K562 (cell line): ENCODE measurements around the gene ABCA7. TPM values are rescaled to one million over a fixed set of nuclear protein-coding genes. Genes with fewer than 3 reads are reported as not detected.

ENCODE experiments used
- ATAC-seq: fragments of 200-7000 bp; cut with Tn5 transposase; 3 replicates; pipeline ENCODE4 v1.9.1; 2020; ENCODE audit warnings: moderate library complexity
- BruUV-seq: library from RNA; stranded (reverse); fragments of 400-500 nt; replicated peaks from 2 replicates; lab custom pipeline; 2021; lab: Mats Ljungman, UMichigan
- CTCF ChIA-PET: fragments of 300-600 bp; formaldehyde crosslinking; extraction: SDS; loops from one replicate; lab custom pipeline; 2021; ENCODE audit warnings: low intra/inter-chr PET ratio; lab: Yijun Ruan, JAX
- POLR2A ChIA-PET: fragments of 300-600, 350-650 bp; sonication (Branson Sonifier 250); formaldehyde crosslinking; extraction: SDS; loops from one replicate; lab custom pipeline; 2021; ENCODE audit warnings: antibody characterized with exemption, inconsistent platforms; lab: Yijun Ruan, JAX
- DNase-seq, 4 experiments: peaks; one replicate each; pipeline versions ENCODE4 v3.0.0 to v3.0.0-alpha.2; 2011 to 2018; ENCODE audit warnings: low spot score in 3 of 4, mixed read lengths in 3 of 4; ENCODE audit errors: extremely low read depth in 1 of 4
- FAIRE-seq: peaks from 2 replicates; lab custom pipeline; 2011; peaks lifted over from hg19 to GRCh38; lab: Jason Lieb, UNC
- H2AFZ ChIP-seq: 2 replicates; pipeline ENCODE4 v1.6.0; 2011; ENCODE audit warnings: low read depth, low read length, control low read depth, inconsistent platforms
- H3K27ac ChIP-seq: fragments of 200-600 bp; 3 replicates; pipeline ENCODE4 v1.8.0; 2011; ENCODE audit warnings: low read depth, mild to moderate bottlenecking, control low read depth, inconsistent platforms, low read length, moderate library complexity, mixed read lengths; ENCODE audit errors: extremely low read depth
- H3K27me3 ChIP-seq, 2 experiments: fragments of 300-600 bp in 1 of 2; 2 replicates in 1 of 2; 3 replicates in 1 of 2; pipeline versions ENCODE4 v1.6.0 to v1.8.0; 2011; ENCODE audit warnings: inconsistent platforms in 2 of 2, low read length in 2 of 2, mild to moderate bottlenecking in 1 of 2, mixed read lengths in 1 of 2, moderate library complexity in 1 of 2; ENCODE audit not compliant: control insufficient read depth in 2 of 2, insufficient read depth in 2 of 2
- H3K36me3 ChIP-seq: fragments of 300-600 bp; 3 replicates; pipeline ENCODE4 v1.8.0; 2011; ENCODE audit warnings: mild to moderate bottlenecking, low read length, inconsistent platforms; ENCODE audit not compliant: control insufficient read depth, insufficient read depth
- H3K4me1 ChIP-seq, 2 experiments: fragments of 200-600 bp in 1 of 2; replicated peaks in 1 of 2; 2 replicates in 1 of 2; 3 replicates in 1 of 2; pipeline versions ENCODE4 v1.5.1 to v1.8.0; 2011; ENCODE audit warnings: inconsistent platforms in 2 of 2, low read length in 2 of 2, mild to moderate bottlenecking in 1 of 2, mixed read lengths in 1 of 2, moderate library complexity in 1 of 2; ENCODE audit not compliant: control insufficient read depth in 2 of 2, insufficient read depth in 2 of 2
- H3K4me2 ChIP-seq: 2 replicates; pipeline ENCODE4 v1.6.1; 2011; ENCODE audit warnings: low read length, control low read depth, inconsistent platforms, mixed read lengths; ENCODE audit not compliant: insufficient read depth
- H3K4me3 ChIP-seq: fragments of 200-600 bp; sonication (generic), shearing (Covaris generic); 2 replicates; pipeline ENCODE4 v1.5.1; 2016; ENCODE audit warnings: control low read depth, inconsistent platforms
- H3K79me2 ChIP-seq: fragments of 200-600 bp; 3 replicates; pipeline ENCODE4 v1.8.0; 2011; ENCODE audit warnings: low read length, inconsistent platforms; ENCODE audit not compliant: control insufficient read depth, insufficient read depth
- H3K9ac ChIP-seq, 2 experiments: 2 replicates each; pipeline versions ENCODE4 v1.6.0 to v1.6.1; 2011; ENCODE audit warnings: low read depth in 2 of 2, low read length in 2 of 2, control low read depth in 1 of 2, inconsistent platforms in 1 of 2, mild to moderate bottlenecking in 1 of 2, mixed read lengths in 1 of 2; ENCODE audit not compliant: insufficient read depth in 1 of 2
- H3K9me1 ChIP-seq: one replicate; pipeline ENCODE4 v1.6.0; 2011; ENCODE audit warnings: inconsistent platforms, mild to moderate bottlenecking, low read length, moderate library complexity; ENCODE audit not compliant: control insufficient read depth, insufficient read depth
- H3K9me3 ChIP-seq: replicated peaks from 2 replicates; pipeline ENCODE4 v1.5.1; 2011; ENCODE audit warnings: low read depth, low read length, inconsistent platforms; ENCODE audit not compliant: control insufficient read depth, insufficient read depth
- H4K20me1 ChIP-seq: replicated peaks from 2 replicates; pipeline ENCODE4 v1.6.1; 2011; ENCODE audit warnings: low read length, inconsistent platforms, mixed read lengths; ENCODE audit not compliant: control insufficient read depth, insufficient read depth
- E2F4 ChIP-seq: sonication (generic); formaldehyde crosslinking; IDR thresholded peaks from 2 replicates; pipeline ENCODE4 v1.8.0; 2022; ENCODE audit warnings: mild to moderate bottlenecking, low read depth, missing genetic modification reagents
- FIP1L1 ChIP-seq: fragments of 200-400 bp; formaldehyde crosslinking; IDR thresholded peaks from 2 replicates; pipeline ENCODE4 v1.6.1; 2018; ENCODE audit warnings: mild to moderate bottlenecking, low read depth, low read length; ENCODE audit not compliant: poor library complexity, severe bottlenecking
- FOXP4 ChIP-seq: sonication (generic); formaldehyde crosslinking; IDR thresholded peaks from 2 replicates; pipeline ENCODE4 v1.8.0; 2022; ENCODE audit warnings: mild to moderate bottlenecking, missing genetic modification reagents, borderline replicate concordance
- MLX ChIP-seq, 2 experiments: fragments of 450-650 bp in 1 of 2; sonication (generic) in 1 of 2; formaldehyde crosslinking; conservative IDR thresholded peaks; 2 replicates each; pipeline versions ENCODE4 v1.4.0 to v1.8.1; 2020 to 2022; ENCODE audit warnings: mild to moderate bottlenecking in 1 of 2, missing genetic modification reagents in 1 of 2
- NBN ChIP-seq: fragments of 450-650 bp; IDR thresholded peaks from 2 replicates; pipeline ENCODE4 v1.6.1; 2016; ENCODE audit warnings: low read depth, mild to moderate bottlenecking
- PCBP1 ChIP-seq: fragments of 200-400 bp; formaldehyde crosslinking; IDR thresholded peaks from 2 replicates; pipeline ENCODE4 v1.6.1; 2018; ENCODE audit warnings: mild to moderate bottlenecking, low read depth, low read length; ENCODE audit not compliant: poor library complexity, severe bottlenecking
- POLR2G ChIP-seq: fragments of 200-400 bp; formaldehyde crosslinking; IDR thresholded peaks from 2 replicates; pipeline ENCODE4 v1.6.1; 2017; ENCODE audit warnings: low read depth, mild to moderate bottlenecking, antibody characterized with exemption, low read length, moderate library complexity
- RBFOX2 ChIP-seq: fragments of 200-400 bp; formaldehyde crosslinking; IDR thresholded peaks from 2 replicates; pipeline ENCODE4 v1.6.1; 2017; ENCODE audit warnings: low read depth, mild to moderate bottlenecking, low read length, moderate library complexity
- SMAD2 ChIP-seq: fragments of 150-350 bp; IDR thresholded peaks from 2 replicates; pipeline ENCODE4 v1.6.1; 2014; ENCODE audit warnings: low read depth, mild to moderate bottlenecking, low read length
- SREBF1 ChIP-seq: fragments of 150-350 bp; IDR thresholded peaks from 2 replicates; pipeline ENCODE4 v1.6.1; 2014; ENCODE audit warnings: antibody characterized with exemption, low read depth, low read length, borderline replicate concordance
- SRSF7 ChIP-seq: fragments of 200-400 bp; formaldehyde crosslinking; optimal IDR thresholded peaks from 2 replicates; pipeline ENCODE3; 2017; ENCODE audit warnings: mild to moderate bottlenecking, low read depth, low read length
- ZBTB33 ChIP-seq: sonication (generic); formaldehyde crosslinking; IDR thresholded peaks from 2 replicates; pipeline ENCODE4 v1.8.1; 2023; ENCODE audit warnings: mild to moderate bottlenecking, missing genetic modification reagents
- ZNF717 ChIP-seq: fragments of 250-450 bp; sonication (Bioruptor Pico); IDR thresholded peaks from 2 replicates; pipeline ENCODE4 v1.5.0; 2021
- WGBS: fragments of 100-300 bp; shearing (Covaris generic); methylation state at CpG from one replicate; pipeline ENCODE4 v1.1.6; 2016; ENCODE audit warnings: low coverage, mixed read lengths; ENCODE audit not compliant: insufficient coverage; ENCODE audit errors: missing lambda C conversion rate; 5-methylcytosine and 5-hydroxymethylcytosine counted together
- in situ Hi-C: fragments of 300-500 bp; cut with MboI; formaldehyde crosslinking; loops from 4 replicates; pipeline ENCODE4 v1.15.0; 2018; ENCODE audit warnings: inconsistent platforms, mixed read lengths
- intact Hi-C: fragments of 100-400 bp; cut with micrococcal nuclease; formaldehyde crosslinking; loops from 2 replicates; pipeline ENCODE4 v1.14.2; 2022
- polyA plus RNA-seq, 8 experiments: library from polyadenylated mRNA; depleted of rRNA in 4 of 8; stranded (reverse) in 5 of 8; unstranded in 3 of 8; fragments of >200 nt; fragmentation: Nextera tagmentation in 2 of 8; fragmentation: Illumina TruSeq in 1 of 8; extraction: Ambion mirVana in 2 of 8; extraction: Trizol in 1 of 8; gene quantifications; 2 replicates each; pipeline versions ENCODE4 v1.2.1 to v1.2.3, GENCODE V29; 2011 to 2014; ENCODE audit warnings: inconsistent platforms in 1 of 8, missing spikeins in 1 of 8
- total RNA-seq, 7 experiments: library from RNA; depleted of rRNA in 6 of 7; stranded (reverse); fragments of >200 nt in 6 of 7; fragmentation: Illumina TruSeq in 2 of 7; extraction: Trizol in 2 of 7; gene quantifications; 2 replicates each; pipeline versions ENCODE4 v1.2.1 to v1.2.3, GENCODE V29; 2011 to 2021; ENCODE audit warnings: low replicate concordance in 1 of 7

Gene ABCA7
- total and polyA plus RNA-seq, 9 of the 15 experiments (the other 6 are each of a cell fraction or from before 2014, with no cell fraction given), result 2.3 to 96.1 (median 31.2) TPM

GRCh38 chr19:1082928-1083816 is 43.3 kb downstream of the ABCA7 start:
- Histone ChIP-seq H4K20me1 (no peaks in the 10 kb centered on the region), H3K27ac (peak overlapping the region; percentile 69; the same call in 1 of the 3 replicates), H3K9me1 (peaks cover 3% of the 10 kb centered on the region), H3K9ac (peak overlapping the region in 1 of 2 experiments; percentile 89; a peak in 2 of 4 replicates), H3K9me3 (no peaks in the 10 kb centered on the region), H3K27me3 (no peaks in the 10 kb centered on the region), H3K4me3 (peak overlapping the region; percentile 54), H3K79me2 (no peaks in the 10 kb centered on the region), H3K36me3 (peaks cover 40% of the 10 kb centered on the region; the same call in 2 of the 3 replicates), H3K4me2 (peak overlapping the region; percentile 90), H3K4me1 (peaks cover 6 to 74% of the 10 kb centered on the region in 2 experiments), H2AFZ (peak overlapping the region; percentile 95; the same call in 1 of the 2 replicates)
- ChIA-PET CTCF (no interaction called here), POLR2A (interaction anchor here (0.5 to 5.3 kb wide), 10 partner anchors 11 to 120 kb away, joined by 3 to 45 read pairs (median 4); partner anchors contain the start of genes ARHGAP45, GPX4 and POLR2E)
- intact Hi-C loops, result loop anchor here (5.0 kb wide), 1 partner anchor 41 kb away; the partner anchor contains the start of gene ABCA7
- DNase-seq (no peak), FAIRE-seq (no peak), ATAC-seq (no peak)
- in situ Hi-C loops, result no loop called here
- BruUV-seq, result no TSS peak
- 61% methylated on average over 30 of the region's 59 CpGs for WGBS
- TF ChIP-seq RBFOX2 (peak; percentile 45; the same call in 1 of the 2 replicates), ZBTB33 (CRISPR knock-in tag) (peak; percentile 70), FOXP4 (CRISPR knock-in tag) (0 out of 2 replicates have a peak, but pooled peaks have one; percentile 55), FIP1L1 (peak; percentile 76), SRSF7 (peak; percentile 62), E2F4 (CRISPR knock-in tag) (0 out of 2 replicates have a peak, but pooled peaks have one; percentile 48), POLR2G (peak; percentile 71), PCBP1 (peak; percentile 29), MLX (CRISPR knock-in tag; conservative IDR thresholded peaks at IDR 0.05) (0 out of 4 replicates have a peak, but pooled peaks of 1 of the 2 experiments have one; percentile 52), NBN (no peak), ZNF717 (CRISPR knock-in tag) (no peak), SMAD2 (no peak), SREBF1 (no peak)
